ENCODE data around the gene FATE1.
"Not testable (repeated sequence)": the region's sequence is repeated elsewhere in the genome, so short reads cannot be mapped to it uniquely, and the experiment has no call there.

The FATE1 gene, protein sequence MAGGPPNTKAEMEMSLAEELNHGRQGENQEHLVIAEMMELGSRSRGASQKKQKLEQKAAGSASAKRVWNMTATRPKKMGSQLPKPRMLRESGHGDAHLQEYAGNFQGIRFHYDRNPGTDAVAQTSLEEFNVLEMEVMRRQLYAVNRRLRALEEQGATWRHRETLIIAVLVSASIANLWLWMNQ

DNA sequence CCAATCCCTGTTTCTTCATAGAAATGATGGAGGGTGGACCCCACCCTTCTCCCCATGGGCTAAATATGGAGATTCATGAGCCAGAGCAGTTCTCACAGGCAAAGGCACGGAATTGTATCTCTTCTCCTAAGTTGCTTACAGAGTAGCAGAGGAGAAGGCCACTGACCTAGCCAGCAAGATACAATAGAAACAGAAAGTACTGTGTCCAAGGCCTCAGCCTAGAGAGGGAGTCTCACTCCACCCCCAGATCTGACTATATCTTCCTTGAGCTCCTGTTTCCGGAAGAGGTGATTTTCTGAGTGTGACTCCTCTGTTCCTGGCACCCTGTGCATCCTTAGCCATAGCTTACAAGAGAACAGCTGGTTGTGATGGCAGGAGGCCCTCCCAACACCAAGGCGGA lies at the start of gene FATE1:
FATE1 (plus strand) TSS at position 284 of the 400 bp plus-strand sequence; CDS start at position 369, 85 bp downstream.
- DNase-seq, result no peak

DNA sequence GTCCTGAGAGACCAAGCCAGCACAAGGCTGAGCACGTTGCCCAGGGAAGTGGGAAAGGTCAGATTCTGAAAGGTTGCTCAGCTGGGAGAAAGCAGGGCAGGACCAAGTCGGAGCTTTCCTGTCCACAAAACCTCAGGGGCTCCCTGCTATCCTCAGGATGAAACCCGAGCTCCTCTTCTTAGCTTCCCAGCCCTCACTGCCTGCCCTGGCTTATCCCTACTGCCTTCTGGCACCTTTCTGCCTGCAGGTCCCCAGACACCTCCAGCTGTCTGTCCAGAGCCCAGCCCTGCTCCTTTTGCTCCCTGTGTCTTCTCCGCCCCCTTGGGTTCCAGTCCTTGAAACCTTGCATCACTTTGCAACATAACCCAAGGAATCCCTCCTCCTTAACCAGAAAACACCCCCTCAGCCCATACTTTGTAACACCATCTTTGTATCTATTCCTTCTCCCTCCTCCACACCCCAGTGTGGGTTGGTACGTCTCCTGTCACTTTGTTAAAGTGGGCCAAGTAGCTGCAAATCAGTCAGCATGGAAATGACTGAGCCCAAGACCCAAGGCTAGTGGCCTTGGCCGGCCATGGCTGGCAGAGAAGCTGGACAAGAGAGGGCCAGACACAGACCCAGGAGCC lies 40.6 kb upstream of the FATE1 start:
- peak; percentile 76 for DNase-seq

DNA sequence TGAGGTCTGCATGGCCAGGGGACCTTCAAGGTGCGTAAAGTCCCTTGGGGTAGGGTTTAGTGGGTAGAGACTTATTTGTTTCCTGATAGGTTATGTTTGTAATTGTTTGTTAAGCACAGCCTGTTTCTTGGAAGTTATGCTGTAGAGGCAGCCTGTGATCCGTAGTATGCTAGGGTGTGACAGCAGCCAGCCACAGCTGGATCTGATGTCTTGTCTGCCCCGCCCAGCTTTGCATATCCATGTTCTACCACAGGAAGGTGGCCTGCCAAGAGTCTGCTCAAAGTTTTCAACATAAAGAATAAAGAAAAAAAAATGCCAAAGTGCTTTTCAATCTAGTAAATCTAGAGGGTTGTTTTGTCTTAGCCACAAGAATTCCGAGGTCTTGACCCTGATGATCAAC lies 39.6 kb upstream of the FATE1 start:
- no peak for DNase-seq

DNA sequence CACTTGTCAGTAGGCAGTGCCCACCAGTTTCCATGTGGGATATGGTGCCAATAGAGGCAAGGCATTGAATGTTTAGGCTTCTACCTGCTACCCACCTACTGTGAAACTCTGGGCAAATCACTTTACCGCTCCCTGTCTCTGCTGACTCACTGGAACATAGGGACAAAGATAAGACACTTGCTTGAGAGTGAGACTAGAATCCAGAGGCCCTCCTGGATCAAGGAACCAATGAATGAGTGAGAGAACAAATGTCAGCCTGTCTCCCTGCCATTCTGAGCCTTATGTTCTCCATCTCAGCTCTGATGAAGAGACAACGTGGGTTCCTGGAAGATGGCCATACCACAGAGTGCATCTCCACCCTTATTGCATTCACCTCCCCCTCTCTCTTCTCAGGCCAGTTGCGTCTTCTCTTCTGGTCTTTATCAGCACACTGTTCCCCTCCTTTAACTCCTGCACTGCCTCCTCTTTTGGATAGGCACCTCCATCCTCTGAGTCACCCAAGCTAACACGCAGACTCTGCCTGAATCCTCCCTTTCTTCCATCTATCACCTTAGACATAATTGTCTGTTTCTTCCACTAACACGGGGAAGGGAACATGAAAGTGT lies 35.9 kb upstream of the FATE1 start:
- no peak for DNase-seq

DNA sequence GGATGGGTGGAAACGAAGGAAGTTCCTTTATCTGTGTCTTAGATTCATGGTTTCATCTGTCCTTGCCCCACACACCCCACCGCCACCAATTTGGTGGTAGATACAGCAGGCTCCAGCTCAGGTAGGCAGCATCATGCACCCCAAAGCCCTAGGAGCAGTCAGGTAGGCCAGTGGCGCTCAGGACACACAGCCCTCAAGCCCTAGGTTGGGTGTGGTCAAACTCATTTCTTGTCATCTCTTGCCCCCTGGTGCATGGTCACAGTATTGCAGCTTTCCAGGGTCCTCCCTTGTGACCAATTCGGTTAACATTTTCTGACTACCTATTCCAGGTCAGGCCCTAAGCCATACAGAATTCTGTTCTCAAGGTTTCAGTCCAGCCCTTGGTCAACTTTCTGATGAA lies 35.0 kb upstream of the FATE1 start:
- DNase-seq, result peak; percentile 15

DNA sequence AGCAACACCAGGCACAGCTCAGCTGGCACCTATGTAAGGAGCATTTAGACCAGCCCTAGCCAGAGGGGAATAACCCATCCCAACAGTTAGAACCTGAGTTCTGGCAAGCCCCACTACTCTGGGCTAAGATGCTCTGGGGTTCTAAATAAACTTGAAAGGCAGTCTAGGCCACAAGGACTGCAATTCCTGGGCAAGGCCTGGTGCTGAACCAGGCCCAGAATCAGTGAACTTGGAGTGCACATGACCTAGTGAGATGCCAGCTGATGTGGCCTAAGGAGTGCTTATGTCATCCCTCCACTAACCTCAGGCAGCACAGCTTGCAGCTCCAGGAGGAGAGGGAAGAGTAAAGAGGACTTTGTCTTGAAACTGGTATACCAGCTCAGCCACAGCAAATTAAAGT lies 28.2 kb upstream of the FATE1 start:
- DNase-seq, result no peak

DNA sequence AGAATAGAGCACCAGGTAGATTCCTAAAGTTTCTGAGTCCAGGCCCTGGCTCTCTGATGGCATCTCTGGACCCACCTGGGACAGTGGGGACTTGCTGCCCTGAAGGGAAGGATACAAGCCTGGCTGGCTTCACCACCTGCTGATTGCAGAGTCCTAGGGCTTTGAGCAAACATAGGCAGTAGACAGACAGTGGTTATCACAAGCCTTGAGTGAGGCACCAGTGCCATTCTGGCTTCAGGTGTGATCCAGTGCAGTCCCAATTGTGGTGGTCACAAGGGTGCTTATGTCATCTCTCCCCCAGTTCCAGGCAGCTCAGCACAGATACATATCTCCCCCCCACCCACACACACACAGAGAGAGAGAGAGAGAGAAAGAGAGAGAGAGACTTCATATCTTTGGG lies 27.1 kb upstream of the FATE1 start:
- no peak for DNase-seq

DNA sequence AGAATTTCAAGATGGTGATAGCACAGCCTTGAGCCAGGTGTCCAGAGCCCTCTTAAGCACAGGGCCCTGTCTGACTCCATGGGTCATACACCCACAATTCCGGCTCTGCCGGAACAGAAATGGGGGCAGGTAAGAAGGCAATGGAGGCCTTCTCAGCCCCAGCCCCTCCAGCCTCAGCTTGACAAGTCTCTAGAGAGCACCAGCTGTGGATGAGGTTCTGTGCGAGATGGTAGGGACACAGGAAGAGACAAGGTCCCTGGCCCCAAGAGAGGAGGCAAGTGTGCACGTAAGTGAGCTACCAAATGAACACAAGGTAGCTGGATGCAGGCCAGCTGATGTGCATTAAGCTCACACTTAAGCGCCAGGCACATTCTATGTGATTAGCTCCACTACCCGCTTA lies 23.0 kb upstream of the FATE1 start:
- no peak for DNase-seq

DNA sequence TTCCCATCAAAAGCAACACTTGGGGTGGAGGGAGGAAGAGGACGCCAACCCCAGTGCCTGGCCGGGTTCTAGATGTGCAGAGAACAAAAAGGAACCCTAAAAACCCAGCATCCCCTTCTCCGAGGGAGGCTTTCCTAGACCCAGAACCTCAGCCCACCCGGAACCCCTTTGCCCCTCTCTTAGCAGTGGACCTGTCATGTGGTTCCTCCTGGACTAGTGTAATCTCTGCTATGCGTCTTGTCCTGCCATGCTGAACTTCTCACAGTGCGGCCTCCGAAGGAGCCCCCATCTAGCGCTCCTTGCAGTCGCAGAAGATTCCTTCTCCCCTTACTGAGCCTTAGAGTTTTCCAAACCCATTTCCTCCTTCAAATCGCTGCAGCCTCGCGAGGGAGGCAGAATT lies 21.7 kb upstream of the FATE1 start:
- no peak for DNase-seq

DNA sequence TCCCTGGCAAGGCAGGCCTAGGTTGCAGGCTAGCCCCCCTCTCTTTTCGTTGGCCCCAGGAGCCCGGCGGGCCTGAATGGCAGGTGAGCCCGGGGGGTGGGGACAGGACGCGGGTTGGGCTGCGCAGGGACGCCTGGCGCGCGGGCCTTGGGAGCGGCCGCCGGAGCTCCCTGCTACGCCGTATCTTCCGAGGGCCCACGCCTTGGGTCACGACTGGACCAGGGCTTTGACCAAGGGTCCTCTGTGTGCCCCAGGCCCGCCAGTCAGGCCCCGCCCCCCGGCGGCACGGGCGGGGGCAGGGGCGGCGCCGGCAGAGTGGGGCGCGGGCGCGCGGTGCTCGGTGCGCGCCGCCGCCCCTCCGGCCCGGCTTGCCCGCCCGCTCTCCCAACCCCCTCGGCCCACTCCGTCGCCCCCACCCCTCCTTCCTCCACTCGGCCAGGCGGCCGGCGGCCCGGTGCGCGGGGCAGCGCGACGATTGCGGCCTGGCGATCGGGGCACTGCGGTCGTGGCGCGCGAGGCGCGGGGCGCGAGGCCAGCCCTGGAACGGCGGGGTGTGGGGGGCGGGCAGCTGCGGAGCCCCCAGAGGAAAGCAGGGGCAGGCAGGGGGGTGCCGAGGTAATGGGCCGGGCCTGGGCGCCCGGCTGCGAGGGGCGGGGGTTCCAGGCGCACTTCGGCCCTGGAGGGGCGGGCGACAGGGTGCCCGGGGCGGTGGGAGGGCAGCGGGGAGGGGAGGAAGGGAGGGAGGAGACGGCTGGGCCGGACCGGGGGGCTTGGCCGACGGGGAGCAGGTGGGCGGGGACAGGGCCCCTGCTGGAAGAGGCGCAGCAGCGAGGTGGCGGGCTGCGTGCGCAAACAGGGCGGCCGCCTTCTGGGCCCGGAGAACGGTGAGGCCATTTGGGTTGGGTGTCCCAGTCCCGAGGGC lies 20.9 kb upstream of the FATE1 start, which contains the start of gene PRRG3:
PRRG3 (plus strand) TSS at position 798 of the 922 bp plus-strand sequence. CDS start 3,357 bp downstream, outside the sequence.
- no peak for DNase-seq

DNA sequence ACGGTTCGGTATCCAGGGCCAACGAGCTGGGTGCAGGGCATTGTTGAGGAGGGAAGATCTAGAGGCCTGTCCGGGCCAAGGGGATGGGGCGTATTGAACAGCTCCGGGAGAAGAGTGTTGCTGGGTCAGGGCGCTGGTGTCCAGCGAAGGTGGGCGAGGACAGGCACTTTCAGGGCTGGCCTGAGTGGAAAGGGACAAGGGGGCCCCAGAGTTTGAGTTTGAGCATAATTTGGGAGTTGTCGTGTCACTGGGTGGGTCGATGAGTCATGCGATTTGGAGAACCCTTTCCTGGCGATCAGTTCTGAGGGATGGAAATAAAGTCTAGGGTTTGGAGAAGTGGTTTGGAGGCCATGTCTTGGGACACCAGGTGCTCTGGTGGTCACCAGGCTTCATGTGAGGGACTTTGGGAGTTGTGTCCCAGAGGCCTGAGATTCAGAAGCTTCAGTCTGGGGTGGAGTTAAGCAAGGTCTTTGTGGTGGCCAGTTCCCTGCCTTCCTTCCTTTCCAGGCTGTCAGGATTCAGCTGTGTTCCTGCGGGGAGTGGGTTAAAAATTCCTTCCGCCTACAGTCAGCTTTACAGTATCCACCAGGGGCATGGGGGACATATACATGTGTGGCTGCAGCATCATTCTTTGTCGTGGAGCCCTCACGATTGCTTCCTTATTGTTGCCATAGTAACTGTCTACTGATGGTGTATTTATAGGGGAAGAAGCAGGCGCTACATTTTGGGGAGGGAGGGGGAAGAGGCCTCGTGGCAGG lies 20.1 kb upstream of the FATE1 start:
- DNase-seq, result no peak

DNA sequence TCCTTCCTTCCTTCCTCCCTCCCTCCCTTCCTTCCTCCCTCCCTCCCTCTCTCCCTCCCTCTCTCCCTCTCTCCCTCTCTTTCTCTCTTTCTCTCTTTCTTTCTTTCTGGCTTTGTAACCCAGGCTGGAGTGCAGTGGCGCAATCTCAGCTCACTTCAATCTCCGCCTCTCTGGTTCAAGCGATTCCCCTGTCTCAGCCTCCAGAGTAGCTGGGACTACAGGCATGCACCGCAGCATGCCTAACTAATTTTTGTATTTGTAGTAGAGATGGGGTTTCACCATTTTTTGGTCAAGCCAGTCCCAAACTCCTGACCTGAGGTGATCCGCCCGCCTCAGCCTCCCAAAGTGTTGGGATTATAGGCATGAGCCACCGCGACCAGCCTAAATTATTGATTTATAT lies 18.8 kb upstream of the FATE1 start:
- not testable (repeated sequence) for DNase-seq

DNA sequence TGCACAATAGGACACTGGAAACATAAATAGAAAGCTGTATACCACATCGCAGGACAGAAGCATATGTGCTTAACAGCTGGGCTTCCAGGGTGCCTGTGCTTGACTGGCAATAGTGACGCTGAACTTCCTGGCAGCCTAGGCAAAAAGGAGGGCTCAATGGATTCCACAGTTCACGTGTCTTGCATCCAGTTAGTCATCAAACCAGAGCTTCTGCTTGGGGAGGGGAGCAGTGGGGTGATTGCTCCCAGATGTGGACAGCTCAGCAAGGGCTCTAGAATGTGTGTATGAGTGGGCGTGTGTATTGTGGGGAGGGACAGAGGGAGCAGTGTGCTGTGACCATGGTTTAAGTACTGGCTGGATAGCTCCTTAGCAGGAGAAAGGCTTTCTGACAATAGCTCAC lies 18.3 kb upstream of the FATE1 start:
- DNase-seq, result peak; percentile 84

DNA sequence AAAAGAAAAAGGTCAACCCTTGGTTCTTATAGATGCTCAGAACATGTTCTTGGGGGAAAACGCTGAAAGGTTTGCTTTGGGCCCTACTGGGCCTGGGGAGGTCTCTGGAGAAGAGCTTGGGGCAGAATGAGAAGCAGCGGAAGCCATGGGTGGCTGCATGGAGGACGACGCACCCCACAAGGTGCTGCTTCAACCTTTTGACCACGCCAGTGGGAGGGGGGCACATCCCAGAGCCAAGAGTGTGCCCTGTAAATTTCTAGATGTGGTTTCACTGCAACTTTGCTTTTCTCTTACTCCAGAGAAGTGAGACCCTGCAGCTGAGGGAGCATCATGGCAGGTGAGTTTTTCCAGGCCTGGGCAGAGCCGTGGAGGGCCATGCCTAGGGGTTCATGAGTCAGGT lies 17.4 kb upstream of the FATE1 start:
- no peak for DNase-seq

DNA sequence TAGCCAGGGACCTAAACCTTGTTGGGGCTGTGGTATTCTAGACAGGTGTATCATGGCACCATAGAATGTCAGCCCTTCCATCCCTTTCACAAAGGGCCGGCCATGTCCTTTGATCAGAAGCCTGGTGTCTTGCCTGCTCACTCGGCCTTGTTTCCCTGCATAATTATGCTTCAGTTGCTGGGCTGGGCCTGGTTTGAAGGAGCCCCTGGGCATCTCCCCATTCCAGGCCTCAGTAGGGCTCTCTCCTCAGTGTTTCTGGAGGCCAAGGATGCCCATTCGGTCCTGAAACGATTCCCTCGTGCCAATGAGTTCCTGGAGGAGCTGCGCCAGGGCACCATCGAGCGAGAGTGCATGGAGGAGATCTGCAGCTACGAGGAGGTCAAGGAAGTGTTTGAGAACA lies 16.1 kb upstream of the FATE1 start:
- DNase-seq, result no peak

DNA sequence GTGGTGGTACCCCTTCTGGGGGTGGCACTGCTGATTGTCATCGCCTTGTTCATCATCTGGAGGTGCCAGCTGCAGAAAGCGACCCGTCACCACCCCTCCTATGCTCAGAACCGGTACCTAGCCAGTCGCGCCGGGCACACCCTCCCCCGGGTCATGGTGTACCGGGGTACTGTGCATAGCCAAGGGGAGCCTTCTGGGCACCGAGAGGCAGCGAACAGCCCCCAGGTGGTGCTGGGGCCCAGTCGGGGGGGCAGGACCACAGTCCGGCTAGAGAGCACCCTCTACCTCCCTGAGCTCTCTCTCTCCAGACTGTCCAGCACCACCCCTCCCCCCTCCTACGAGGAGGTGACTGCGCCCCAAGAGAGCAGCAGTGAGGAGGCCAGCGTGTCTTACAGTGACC lies 15.3 kb upstream of the FATE1 start:
- no peak for DNase-seq

DNA sequence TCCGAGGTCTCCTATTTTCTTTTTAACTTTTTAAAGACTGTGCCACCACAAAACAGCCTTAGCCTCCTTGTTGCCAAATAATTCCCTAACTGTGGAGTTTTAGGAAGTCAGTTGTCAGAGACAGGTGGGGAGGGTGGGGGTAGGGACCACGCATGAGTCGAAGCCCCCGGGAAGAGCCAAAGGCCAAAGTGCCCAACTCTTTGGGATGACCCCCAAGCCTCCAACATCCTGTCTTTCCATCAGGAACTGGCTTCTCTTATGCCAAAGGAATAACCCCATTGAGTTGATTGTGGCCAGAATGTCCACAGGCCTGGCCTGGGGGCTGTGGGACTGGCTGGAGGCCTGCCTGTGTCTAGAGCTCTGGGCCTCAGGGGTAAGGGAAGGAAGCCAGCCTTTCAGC lies 14.8 kb upstream of the FATE1 start:
- DNase-seq, result no peak

DNA sequence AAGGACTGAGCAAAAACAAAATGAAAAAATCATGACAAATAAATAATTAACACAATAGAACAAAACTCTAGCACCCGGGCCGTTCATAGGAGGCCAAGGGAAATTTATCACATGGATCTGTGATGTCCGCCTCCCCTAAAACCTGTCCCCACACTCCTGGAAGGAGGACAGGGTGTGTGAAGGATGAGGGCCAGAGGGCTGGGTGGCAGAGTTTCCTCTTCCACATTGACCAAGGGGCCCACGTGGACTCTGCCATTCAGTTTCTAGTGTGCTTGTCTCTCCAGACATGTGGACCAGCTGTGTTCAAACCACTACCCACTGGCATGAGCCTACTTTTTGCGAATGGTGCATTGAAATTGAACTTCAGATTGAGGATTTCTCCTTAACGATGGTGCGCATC lies 14.3 kb upstream of the FATE1 start:
- no peak for DNase-seq

DNA sequence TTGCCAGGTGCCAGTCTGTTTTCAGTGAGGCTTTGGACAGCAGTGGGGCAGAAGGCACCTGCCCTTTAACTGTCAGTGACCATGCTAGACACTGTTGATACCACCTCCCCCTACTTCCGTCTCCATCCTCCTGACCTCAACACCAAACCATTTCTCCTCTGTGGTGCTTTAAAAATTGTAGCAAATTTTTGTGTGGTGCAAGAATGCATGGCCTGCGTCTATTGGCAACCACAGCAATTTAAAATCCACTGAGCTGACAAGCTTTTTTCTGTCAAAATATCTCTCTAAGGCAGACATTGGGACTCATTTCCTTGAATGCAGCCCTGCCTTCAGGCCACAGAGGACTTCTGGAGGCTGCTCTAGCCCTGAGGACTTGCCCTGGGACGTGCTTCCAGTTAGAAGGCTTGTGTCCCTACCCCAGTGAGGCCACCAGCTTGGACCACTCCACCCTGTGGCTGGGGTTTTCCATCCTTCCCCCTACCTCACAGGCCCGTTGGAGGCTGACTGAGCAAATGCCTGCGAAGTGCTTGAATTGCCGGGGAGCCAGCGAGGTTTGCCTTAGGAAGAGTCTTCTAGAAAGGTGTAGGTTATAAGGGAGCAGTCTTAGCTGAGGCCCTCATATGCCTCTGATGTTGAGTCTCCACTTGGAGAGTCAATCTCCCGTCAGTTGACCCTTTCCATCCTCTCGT lies 13.7 kb upstream of the FATE1 start:
- DNase-seq, result no peak

DNA sequence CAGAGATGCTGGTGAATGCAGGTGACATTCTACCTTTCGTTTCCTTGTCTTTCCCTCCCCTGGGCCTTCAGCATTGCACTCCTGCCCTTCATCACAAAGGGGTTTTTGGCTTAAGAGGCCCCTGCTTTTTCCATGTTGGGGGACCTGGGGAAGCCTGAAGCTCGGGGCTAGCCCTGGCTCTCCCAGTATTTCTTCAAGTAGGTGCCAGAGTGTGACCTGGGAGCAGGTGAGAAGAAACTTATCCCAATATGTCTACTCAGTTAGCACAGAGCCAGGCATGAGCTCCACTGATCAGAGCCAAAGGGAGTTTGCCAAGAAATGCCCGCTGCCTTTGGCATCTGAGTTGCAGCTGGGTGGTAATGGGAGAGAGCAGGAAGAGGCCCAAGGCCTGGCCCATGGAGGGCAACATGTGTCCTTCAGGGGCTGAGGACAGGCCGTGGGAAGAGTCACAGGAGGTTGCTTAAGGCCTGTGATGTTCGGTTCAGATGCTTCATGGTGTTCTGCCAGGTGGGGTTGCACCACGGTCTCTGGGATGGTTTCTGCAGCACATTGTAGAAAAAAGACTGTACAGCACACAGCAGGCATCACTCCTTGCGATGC lies 13.0 kb upstream of the FATE1 start:
- DNase-seq, result no peak

DNA sequence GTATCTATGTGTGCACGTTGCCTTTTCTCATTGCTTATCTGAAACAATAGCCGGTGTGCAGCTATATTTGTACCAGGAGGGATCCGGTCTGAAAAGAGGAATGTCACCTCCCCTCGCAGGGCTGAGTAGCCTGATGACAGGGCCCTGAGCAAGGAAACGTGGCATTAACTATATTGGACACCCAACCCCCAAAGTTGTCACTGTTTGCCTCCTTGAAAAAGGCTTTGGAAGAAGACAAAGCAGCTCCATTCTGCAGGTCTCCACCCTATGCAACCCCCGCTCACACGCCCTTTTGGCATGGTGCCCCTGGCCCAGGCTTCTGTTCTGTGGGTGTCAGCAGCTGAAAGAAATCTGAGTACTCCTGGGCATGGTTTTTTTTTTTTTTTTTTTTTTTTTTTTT lies 12.3 kb upstream of the FATE1 start:
- peak; percentile 84 for DNase-seq
